CD14-positive monocyte (primary cell): ENCODE data around the gene BEND7. TPM values are rescaled to one million over a fixed set of nuclear protein-coding genes. Genes with fewer than 3 reads are reported as not detected.

ENCODE experiments used
- DNase-seq, 3 donors: peaks; one replicate each; pipeline ENCODE4 v3.0.0-alpha.2; 2011 to 2022
- H2AFZ ChIP-seq: 2 replicates; pipeline ENCODE4 v1.6.0; 2012; ENCODE audit warnings: mild to moderate bottlenecking, low read depth, low read length, inconsistent platforms; ENCODE audit not compliant: insufficient read depth, poor library complexity, severe bottlenecking
- H3K27ac ChIP-seq, 2 donors: 1 replicate in 1 of 2; 2 replicates in 1 of 2; pipeline ENCODE4 v1.5.1; 2012 to 2013; ENCODE audit warnings: low read length in 2 of 2, control low read depth in 1 of 2, inconsistent platforms in 1 of 2, low read depth in 1 of 2, mild to moderate bottlenecking in 1 of 2
- H3K27me3 ChIP-seq, 2 donors: one replicate each; pipeline versions ENCODE4 v1.6.0 to v1.6.1; 2011 to 2013; ENCODE audit warnings: low read length in 2 of 2; ENCODE audit not compliant: control insufficient read depth in 2 of 2, insufficient read depth in 2 of 2
- H3K36me3 ChIP-seq, 2 donors: replicated peaks in 1 of 2; 1 replicate in 1 of 2; 2 replicates in 1 of 2; pipeline versions ENCODE4 v1.5.1 to v1.6.1; 2012 to 2013; ENCODE audit warnings: low read length in 2 of 2, control low read depth in 1 of 2, inconsistent platforms in 1 of 2, mild to moderate bottlenecking in 1 of 2; ENCODE audit not compliant: insufficient read depth in 2 of 2, control insufficient read depth in 1 of 2
- H3K4me1 ChIP-seq, 2 donors: 1 replicate in 1 of 2; 2 replicates in 1 of 2; pipeline versions ENCODE4 v1.5.1 to v1.6.1; 2012 to 2013; ENCODE audit warnings: low read length in 2 of 2, control low read depth in 1 of 2, inconsistent platforms in 1 of 2, mild to moderate bottlenecking in 1 of 2, moderate library complexity in 1 of 2; ENCODE audit not compliant: insufficient read depth in 2 of 2, control insufficient read depth in 1 of 2
- H3K4me2 ChIP-seq: replicated peaks from 2 replicates; pipeline ENCODE3; 2012; ENCODE audit warnings: low read length, moderate library complexity, mild to moderate bottlenecking; ENCODE audit not compliant: poor library complexity, severe bottlenecking; ENCODE audit errors: extremely low read depth
- H3K4me3 ChIP-seq, 3 experiments: fragments of 200-600 bp in 1 of 3; sonication (generic) in 1 of 3; replicated peaks in 1 of 3; 1 replicate in 2 of 3; 2 replicates in 1 of 3; pipeline ENCODE4 v1.5.1; 2011 to 2013; ENCODE audit warnings: low read length in 3 of 3, mild to moderate bottlenecking in 3 of 3, control low read depth in 2 of 3, low read depth in 2 of 3, inconsistent platforms in 1 of 3, moderate library complexity in 1 of 3
- H3K79me2 ChIP-seq: 2 replicates; pipeline ENCODE4 v1.6.0; 2012; ENCODE audit warnings: mild to moderate bottlenecking, control low read depth, inconsistent platforms, low read length, moderate library complexity; ENCODE audit not compliant: insufficient read depth
- H3K9ac ChIP-seq: 2 replicates; pipeline ENCODE4 v1.6.0; 2017; ENCODE audit warnings: low read length, mild to moderate bottlenecking; ENCODE audit not compliant: insufficient read depth, poor library complexity, severe bottlenecking
- H3K9me3 ChIP-seq, 2 donors: replicated peaks in 1 of 2; 1 replicate in 1 of 2; 2 replicates in 1 of 2; pipeline versions ENCODE4 v1.5.1 to v1.6.1; 2012 to 2013; ENCODE audit warnings: low read length in 2 of 2, control low read depth in 1 of 2; ENCODE audit not compliant: control insufficient read depth in 1 of 2, insufficient read depth in 1 of 2
- H4K20me1 ChIP-seq: 2 replicates; pipeline ENCODE4 v1.6.0; 2012; ENCODE audit warnings: mild to moderate bottlenecking, low read length, control low read depth, moderate library complexity; ENCODE audit not compliant: insufficient read depth
- H3K27ac Mint-ChIP-seq, 7 donors: one replicate each; pipeline ENCODE4 v1.8.0; 2020; ENCODE audit warnings: mild to moderate bottlenecking in 7 of 7, mixed read lengths in 7 of 7, moderate library complexity in 6 of 7, inconsistent platforms in 2 of 7
- H3K27me3 Mint-ChIP-seq, 3 donors: one replicate each; pipeline ENCODE4 v1.8.0; 2021 to 2022; ENCODE audit warnings: low read depth in 3 of 3, mild to moderate bottlenecking in 3 of 3, mixed read lengths in 3 of 3, moderate library complexity in 3 of 3, inconsistent platforms in 1 of 3
- H3K36me3 Mint-ChIP-seq, 2 donors: one replicate each; pipeline ENCODE4 v1.8.0; 2020; ENCODE audit warnings: mixed read lengths in 2 of 2, inconsistent platforms in 1 of 2, mild to moderate bottlenecking in 1 of 2
- H3K4me1 Mint-ChIP-seq: one replicate; pipeline ENCODE4 v1.8.0; 2020; ENCODE audit warnings: mild to moderate bottlenecking, mixed read lengths
- H3K4me3 Mint-ChIP-seq, 2 donors: one replicate each; pipeline ENCODE4 v1.8.0; 2020; ENCODE audit warnings: mild to moderate bottlenecking in 2 of 2, mixed read lengths in 2 of 2, moderate library complexity in 1 of 2
- H3K9me3 Mint-ChIP-seq, 7 donors: one replicate each; pipeline ENCODE4 v1.8.0; 2020 to 2022; ENCODE audit warnings: mixed read lengths in 7 of 7, mild to moderate bottlenecking in 6 of 7, moderate library complexity in 6 of 7, inconsistent platforms in 2 of 7
- WGBS: methylation state at CpG from one replicate; pipeline ENCODE4 v1.1.5; 2013; ENCODE audit warnings: missing lambda C conversion rate; ENCODE audit not compliant: insufficient coverage; 5-methylcytosine and 5-hydroxymethylcytosine counted together
- intact Hi-C, 2 donors: fragments of 100-400 bp; cut with micrococcal nuclease; formaldehyde crosslinking; loops; one replicate each; pipeline versions ENCODE4 v1.15.0 to v1.15.1; 2023
- polyA plus RNA-seq, 3 donors: library from polyadenylated mRNA; depleted of rRNA in 1 of 3; unstranded in 2 of 3; stranded (reverse) in 1 of 3; fragments of 300-500 nt in 2 of 3; fragments of >200 nt in 1 of 3; fragmentation: Illumina TruSeq in 2 of 3; gene quantifications; 1 replicate in 2 of 3; 2 replicates in 1 of 3; pipeline ENCODE4 v1.2.3, GENCODE V29; 2012 to 2021
- TF ChIP-seq, protein P1 (sequence below): fragments of 200-600 bp; IDR thresholded peaks from one replicate; pipeline ENCODE4 v1.8.0; 2022; ENCODE audit warnings: antibody characterized with exemption, mild to moderate bottlenecking

Gene BEND7
- polyA plus RNA-seq, 3 donors: 0.65 TPM; not detected in 2

DNA sequence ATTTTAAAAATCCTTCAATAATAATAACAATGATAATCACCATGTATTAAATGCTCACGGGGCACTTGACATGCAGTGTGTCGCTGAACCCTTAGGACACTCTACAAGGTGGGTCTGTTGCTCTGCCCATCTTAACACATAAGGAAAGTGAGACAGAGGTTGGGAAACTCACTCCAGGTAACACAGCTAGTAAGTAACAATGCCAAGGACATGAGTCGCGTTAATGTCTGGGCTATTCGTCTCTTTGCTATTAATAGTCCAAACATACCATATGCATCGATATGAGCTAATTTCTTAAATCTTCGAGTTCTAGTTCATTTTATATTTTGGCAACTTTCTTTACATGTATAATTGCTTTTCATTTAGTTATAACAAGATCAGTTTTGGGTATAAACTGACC, 79.5 kb downstream of the BEND7 start:
- Mint-ChIP-seq H3K36me3 (no peaks in the 10 kb centered on the region), H3K9me3 (peaks cover 0 to 3% (median 0%) of the 10 kb centered on the region in 7 donors), H3K27me3 (peaks cover 0 to 1% (median 1%) of the 10 kb centered on the region in 3 donors), H3K4me3 (no peak overlapping the region), H3K27ac (peak overlapping the region in 1 of 7 donors; percentile 17), H3K4me1 (peaks cover 6% of the 10 kb centered on the region)
- intact Hi-C loops: no loop called here
- Histone ChIP-seq H3K79me2 (no peaks in the 10 kb centered on the region), H3K4me3 (no peak overlapping the region), H2AFZ (no peak overlapping the region), H3K4me2 (no peak overlapping the region), H3K27ac (no peak overlapping the region), H3K27me3 (no peaks in the 10 kb centered on the region), H3K9me3 (no peaks in the 10 kb centered on the region), H3K9ac (no peak overlapping the region), H3K4me1 (peaks cover 4 to 6% of the 10 kb centered on the region in 2 donors), H3K36me3 (no peaks in the 10 kb centered on the region), H4K20me1 (no peaks in the 10 kb centered on the region)
- TF ChIP-seq, protein P1, sequence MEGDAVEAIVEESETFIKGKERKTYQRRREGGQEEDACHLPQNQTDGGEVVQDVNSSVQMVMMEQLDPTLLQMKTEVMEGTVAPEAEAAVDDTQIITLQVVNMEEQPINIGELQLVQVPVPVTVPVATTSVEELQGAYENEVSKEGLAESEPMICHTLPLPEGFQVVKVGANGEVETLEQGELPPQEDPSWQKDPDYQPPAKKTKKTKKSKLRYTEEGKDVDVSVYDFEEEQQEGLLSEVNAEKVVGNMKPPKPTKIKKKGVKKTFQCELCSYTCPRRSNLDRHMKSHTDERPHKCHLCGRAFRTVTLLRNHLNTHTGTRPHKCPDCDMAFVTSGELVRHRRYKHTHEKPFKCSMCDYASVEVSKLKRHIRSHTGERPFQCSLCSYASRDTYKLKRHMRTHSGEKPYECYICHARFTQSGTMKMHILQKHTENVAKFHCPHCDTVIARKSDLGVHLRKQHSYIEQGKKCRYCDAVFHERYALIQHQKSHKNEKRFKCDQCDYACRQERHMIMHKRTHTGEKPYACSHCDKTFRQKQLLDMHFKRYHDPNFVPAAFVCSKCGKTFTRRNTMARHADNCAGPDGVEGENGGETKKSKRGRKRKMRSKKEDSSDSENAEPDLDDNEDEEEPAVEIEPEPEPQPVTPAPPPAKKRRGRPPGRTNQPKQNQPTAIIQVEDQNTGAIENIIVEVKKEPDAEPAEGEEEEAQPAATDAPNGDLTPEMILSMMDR: no peak
- DNase-seq: no peak
- no CpG with 5 or more reads among the region's 7 CpGs for WGBS

DNA sequence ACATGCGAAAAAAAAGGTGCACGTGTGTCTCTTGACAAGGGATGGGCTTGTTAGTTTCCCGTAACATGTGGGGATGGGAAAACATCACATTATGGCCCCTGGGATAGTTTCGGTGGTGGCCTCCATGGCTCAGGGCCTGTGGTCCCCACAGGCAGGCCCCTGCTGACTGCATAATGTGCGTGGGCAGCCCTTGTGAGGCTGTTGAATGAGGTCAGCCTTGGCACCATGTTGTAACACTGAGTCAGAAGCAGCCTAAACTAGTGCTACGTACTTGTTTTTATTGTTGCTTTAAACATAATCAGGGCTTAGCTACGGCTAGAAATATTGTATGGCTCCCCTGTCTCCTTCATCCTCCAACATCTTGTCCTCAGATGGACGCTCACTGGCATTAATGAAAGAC, 80.6 kb downstream of the BEND7 start:
- intact Hi-C loops: no loop called here
- H4K20me1 ChIP-seq: no peaks in the 10 kb centered on the region

More for the DNA sequence above, 80.6 kb downstream of the BEND7 start:
- no peaks in the 10 kb centered on the region for H3K36me3 ChIP-seq
- no peak overlapping the region for H3K27ac ChIP-seq
- Mint-ChIP-seq H3K27ac (no peak overlapping the region), H3K4me3 (no peak overlapping the region), H3K36me3 (no peaks in the 10 kb centered on the region), H3K9me3 (peaks cover 0 to 1% (median 0%) of the 10 kb centered on the region in 7 donors), H3K4me1 (no peaks in the 10 kb centered on the region), H3K27me3 (peaks cover 0 to 4% (median 1%) of the 10 kb centered on the region in 3 donors)
- H3K4me3 ChIP-seq: no peak overlapping the region
- TF ChIP-seq, protein P1: no peak
- no peaks in the 10 kb centered on the region for H3K79me2 ChIP-seq
- H2AFZ ChIP-seq: no peak overlapping the region
- no peaks in the 10 kb centered on the region for H3K4me1 ChIP-seq
- H3K9ac ChIP-seq: no peak overlapping the region
- no peak for DNase-seq
- 94% methylated on average over 5 of the region's 8 CpGs for WGBS
- no peak overlapping the region for H3K4me2 ChIP-seq
- H3K9me3 ChIP-seq: no peaks in the 10 kb centered on the region
- H3K27me3 ChIP-seq: no peaks in the 10 kb centered on the region
